ENCODE measurements around the gene MUC20. TPM values are rescaled to one million over a fixed set of nuclear protein-coding genes. Genes with fewer than 3 reads are reported as not detected.
A peak's percentile ranks its signal among the peaks of the same experiment; 100 is the strongest.

Gene MUC20
- total RNA-seq, 1 donor = 0.36 TPM

DNA sequence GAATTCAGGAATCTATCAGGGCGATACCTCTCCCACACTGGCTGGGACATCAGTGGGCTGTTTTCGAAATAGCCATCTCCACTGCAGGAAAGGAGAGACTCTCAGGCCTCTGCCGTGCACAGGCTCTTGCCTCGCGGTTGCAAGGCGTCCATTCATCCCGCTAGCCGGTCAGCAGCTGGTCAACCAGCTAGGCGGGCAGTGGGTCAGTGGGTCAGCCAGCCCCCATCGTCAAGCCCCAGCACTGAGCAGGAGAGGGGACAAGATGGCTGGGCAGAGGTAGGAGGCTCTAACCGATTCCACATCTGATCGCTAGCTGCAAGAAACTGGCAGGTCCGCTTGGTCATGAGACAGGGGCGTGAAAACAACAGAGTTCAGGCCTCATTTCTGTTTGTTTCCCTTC is 45.9 kb downstream of the MUC20 start:
- no peaks in the 10 kb centered on the region for H3K79me2 ChIP-seq (ENCODE audit: insufficient read depth, low read length)
- H3K4me1 ChIP-seq (ENCODE audit: insufficient read depth, low read length) = no peaks in the 10 kb centered on the region

GRCh38 chr3:195767792-195768191 is 47.0 kb downstream of the MUC20 start:
- Histone ChIP-seq H3K79me2 (ENCODE audit: insufficient read depth, low read length) (no peaks in the 10 kb centered on the region), H3K36me3 (ENCODE audit: insufficient read depth, low read length) (no peaks in the 10 kb centered on the region), H3K4me3 (ENCODE audit: insufficient read depth, low read length) (no peak overlapping the region), H3K27me3 (ENCODE audit: insufficient read depth, low read length) (no peaks in the 10 kb centered on the region), H3K9me3 (ENCODE audit: low read depth, low read length) (no peaks in the 10 kb centered on the region), H4K20me1 (ENCODE audit: insufficient read depth, low read length) (no peaks in the 10 kb centered on the region), H2AFZ (ENCODE audit: low read length) (no peak overlapping the region), H3K27ac (ENCODE audit: low read depth, low read length) (no peak overlapping the region), H3K4me1 (ENCODE audit: insufficient read depth, low read length) (no peaks in the 10 kb centered on the region), H3K4me2 (ENCODE audit: insufficient read depth, low read length) (no peak overlapping the region)
- TF ChIP-seq CTCF (IDR thresholded peaks at IDR 0.05; ENCODE audit: extremely low read depth, low read depth, low read length) = no peak
- no peak for DNase-seq (ENCODE audit: insufficient read length, low spot score, missing footprints)

More for the DNA sequence above, 45.9 kb downstream of the MUC20 start:
- H4K20me1 ChIP-seq (ENCODE audit: insufficient read depth, low read length) = no peaks in the 10 kb centered on the region
- no peak overlapping the region for H3K4me2 ChIP-seq (ENCODE audit: insufficient read depth, low read length)
- no peak for TF ChIP-seq CTCF (IDR thresholded peaks at IDR 0.05; ENCODE audit: extremely low read depth, low read depth, low read length)
- no peaks in the 10 kb centered on the region for H3K9me3 ChIP-seq (ENCODE audit: low read depth, low read length)
- H3K27ac ChIP-seq (ENCODE audit: low read depth, low read length) = no peak overlapping the region
- H2AFZ ChIP-seq (ENCODE audit: low read length) = no peak overlapping the region
- H3K27me3 ChIP-seq (ENCODE audit: insufficient read depth, low read length) = no peaks in the 10 kb centered on the region
- H3K36me3 ChIP-seq (ENCODE audit: insufficient read depth, low read length) = no peaks in the 10 kb centered on the region
- peak; percentile 38 for DNase-seq (ENCODE audit: insufficient read length, low spot score, missing footprints)
- no peak overlapping the region for H3K4me3 ChIP-seq (ENCODE audit: insufficient read depth, low read length)

DNA sequence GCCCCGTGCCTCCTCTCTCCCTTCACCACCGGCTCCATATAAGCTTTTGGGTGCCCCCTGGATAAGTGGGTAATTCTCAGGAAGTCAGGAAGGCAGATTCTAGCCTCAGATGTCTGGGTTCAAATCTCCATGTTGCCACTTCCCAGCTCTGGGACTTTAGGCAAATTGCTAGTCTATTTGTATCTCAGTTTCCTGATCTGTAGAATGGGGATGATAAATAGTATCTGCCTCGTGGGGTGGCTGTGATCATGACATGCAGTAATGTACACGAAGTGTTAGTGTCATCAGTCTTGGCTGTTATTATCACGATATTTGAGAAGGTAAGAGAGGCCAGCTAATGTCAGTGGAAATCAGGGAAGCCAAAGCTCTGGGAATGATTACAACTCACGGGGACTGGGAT is 47.6 kb downstream of the MUC20 start:
- Histone ChIP-seq H3K4me3 (ENCODE audit: insufficient read depth, low read length) (no peak overlapping the region), H3K27me3 (ENCODE audit: insufficient read depth, low read length) (no peaks in the 10 kb centered on the region), H3K4me1 (ENCODE audit: insufficient read depth, low read length) (no peaks in the 10 kb centered on the region), H3K36me3 (ENCODE audit: insufficient read depth, low read length) (no peaks in the 10 kb centered on the region), H3K27ac (ENCODE audit: low read depth, low read length) (no peak overlapping the region), H3K79me2 (ENCODE audit: insufficient read depth, low read length) (no peaks in the 10 kb centered on the region), H2AFZ (ENCODE audit: low read length) (no peak overlapping the region), H3K9me3 (ENCODE audit: low read depth, low read length) (no peaks in the 10 kb centered on the region), H4K20me1 (ENCODE audit: insufficient read depth, low read length) (no peaks in the 10 kb centered on the region), H3K4me2 (ENCODE audit: insufficient read depth, low read length) (no peak overlapping the region)
- peak; percentile 82 for DNase-seq (ENCODE audit: insufficient read length, low spot score, missing footprints)
- TF ChIP-seq CTCF (IDR thresholded peaks at IDR 0.05; ENCODE audit: extremely low read depth, low read depth, low read length) = no peak

GRCh38 chr3:195768831-195769303 is 48.1 kb downstream of the MUC20 start:
- no peaks in the 10 kb centered on the region for H3K79me2 ChIP-seq (ENCODE audit: insufficient read depth, low read length)
- no peak for TF ChIP-seq CTCF (IDR thresholded peaks at IDR 0.05; ENCODE audit: extremely low read depth, low read depth, low read length)
- H3K4me1 ChIP-seq (ENCODE audit: insufficient read depth, low read length) = no peaks in the 10 kb centered on the region
- no peak overlapping the region for H3K4me3 ChIP-seq (ENCODE audit: insufficient read depth, low read length)
- no peaks in the 10 kb centered on the region for H4K20me1 ChIP-seq (ENCODE audit: insufficient read depth, low read length)
- no peak overlapping the region for H3K27ac ChIP-seq (ENCODE audit: low read depth, low read length)
- H2AFZ ChIP-seq (ENCODE audit: low read length) = no peak overlapping the region
- no peaks in the 10 kb centered on the region for H3K27me3 ChIP-seq (ENCODE audit: insufficient read depth, low read length)
- DNase-seq (ENCODE audit: insufficient read length, low spot score, missing footprints) = peak; percentile 88
- no peaks in the 10 kb centered on the region for H3K9me3 ChIP-seq (ENCODE audit: low read depth, low read length)
- no peak overlapping the region for H3K4me2 ChIP-seq (ENCODE audit: insufficient read depth, low read length)
- no peaks in the 10 kb centered on the region for H3K36me3 ChIP-seq (ENCODE audit: insufficient read depth, low read length)
